AG09319 (cell line): ENCODE data around the gene ABHD16A.

ENCODE experiments used
- DNase-seq: peaks from one replicate; pipeline ENCODE4 v3.0.0-alpha.2; 2010; ENCODE audit warnings: low read depth; ENCODE audit errors: extremely low read depth
- CTCF ChIP-seq: IDR thresholded peaks from 2 replicates; pipeline ENCODE4 v1.5.1; 2011; ENCODE audit warnings: low read depth, mild to moderate bottlenecking, inconsistent platforms, low read length, moderate library complexity

The ABHD16A gene

GRCh38 chr6:31741815-31742214 lies 38.7 kb upstream of the ABHD16A start:
- no peak for TF ChIP-seq CTCF
- DNase-seq: no peak

GRCh38 chr6:31740397-31741223 lies 37.5 kb upstream of the ABHD16A start:
- no peak for DNase-seq
- no peak for TF ChIP-seq CTCF

- TF ChIP-seq CTCF: no peak
- peak; percentile 97 for DNase-seq
Observed at GRCh38 chr6:31739639-31740396, 36.7 kb upstream of the ABHD16A start, which contains the start of gene MSH5. TSS of gene MSH5 (plus strand) at chr6:31740005. CDS start at chr6:31740467, 462 bp downstream.

GRCh38 chr6:31737991-31738979 lies 35.2 kb upstream of the ABHD16A start:
- no peak for DNase-seq
- peak; percentile 26 for TF ChIP-seq CTCF

GRCh38 chr6:31737315-31737990 lies 34.3 kb upstream of the ABHD16A start:
- DNase-seq: no peak
- no peak for TF ChIP-seq CTCF

- no peak for DNase-seq
Observed at GRCh38 chr6:31736768-31737314, 33.7 kb upstream of the ABHD16A start.

More at GRCh38 chr6:31736768-31737314, 33.7 kb upstream of the ABHD16A start:
- no peak for TF ChIP-seq CTCF
